Trophoblast cell (in vitro differentiated cells and primary cell): ENCODE results near the gene RPS21.

Experiments
- DNase-seq, 2 donors: peaks; one replicate each; pipeline ENCODE4 v3.0.0-alpha.2; 2016
- H2AFZ ChIP-seq: 2 replicates; pipeline ENCODE4 v1.6.1; 2013; ENCODE audit warnings: low read length, moderate library complexity, mild to moderate bottlenecking; ENCODE audit not compliant: insufficient read depth, poor library complexity
- H2AK5ac ChIP-seq: 2 replicates; pipeline ENCODE4 v1.6.1; 2013; ENCODE audit warnings: mild to moderate bottlenecking, low read length
- H2BK120ac ChIP-seq: 2 replicates; pipeline ENCODE4 v1.6.1; 2013; ENCODE audit warnings: low read length, mild to moderate bottlenecking, moderate library complexity; ENCODE audit not compliant: insufficient read depth, poor library complexity
- H2BK12ac ChIP-seq: 2 replicates; pipeline ENCODE4 v1.6.1; 2013; ENCODE audit warnings: mild to moderate bottlenecking, low read length, moderate library complexity
- H2BK5ac ChIP-seq: 2 replicates; pipeline ENCODE4 v1.6.1; 2013; ENCODE audit warnings: low read length, low read depth, moderate library complexity, mild to moderate bottlenecking; ENCODE audit not compliant: poor library complexity
- H3K14ac ChIP-seq: 2 replicates; pipeline ENCODE4 v1.6.1; 2013; ENCODE audit warnings: mild to moderate bottlenecking, low read length
- H3K18ac ChIP-seq: 2 replicates; pipeline ENCODE4 v1.6.1; 2013; ENCODE audit warnings: mild to moderate bottlenecking, low read length
- H3K23ac ChIP-seq: 2 replicates; pipeline ENCODE4 v1.6.1; 2013; ENCODE audit warnings: low read length
- H3K27ac ChIP-seq: 2 replicates; pipeline ENCODE4 v1.5.1; 2013; ENCODE audit warnings: low read depth, mild to moderate bottlenecking, inconsistent platforms, low read length, moderate library complexity
- H3K27me3 ChIP-seq: 2 replicates; pipeline ENCODE4 v1.6.1; 2013; ENCODE audit warnings: inconsistent platforms, mild to moderate bottlenecking, low read length, moderate library complexity; ENCODE audit not compliant: insufficient read depth
- H3K36me3 ChIP-seq, 2 experiments: 1 replicate in 1 of 2; 2 replicates in 1 of 2; pipeline ENCODE4 v1.6.1; 2013; ENCODE audit warnings: low read length in 2 of 2, mild to moderate bottlenecking in 2 of 2, moderate library complexity in 1 of 2; ENCODE audit not compliant: insufficient read depth in 2 of 2, control insufficient read depth in 1 of 2
- H3K4ac ChIP-seq: 2 replicates; pipeline ENCODE4 v1.6.1; 2013; ENCODE audit warnings: low read depth, mild to moderate bottlenecking, low read length, moderate library complexity
- H3K4me1 ChIP-seq, 2 experiments: 1 replicate in 1 of 2; 2 replicates in 1 of 2; pipeline ENCODE4 v1.6.1; 2013; ENCODE audit warnings: low read length in 2 of 2, mild to moderate bottlenecking in 2 of 2, moderate library complexity in 1 of 2; ENCODE audit not compliant: insufficient read depth in 2 of 2, control insufficient read depth in 1 of 2
- H3K4me2 ChIP-seq: 2 replicates; pipeline ENCODE4 v1.6.1; 2013; ENCODE audit warnings: inconsistent platforms, mild to moderate bottlenecking, low read length, moderate library complexity
- H3K4me3 ChIP-seq: 2 replicates; pipeline ENCODE4 v1.5.1; 2013; ENCODE audit warnings: mild to moderate bottlenecking, low read depth, low read length, inconsistent platforms
- H3K79me1 ChIP-seq: one replicate; pipeline ENCODE4 v1.6.1; 2013; ENCODE audit warnings: low read length
- H3K79me2 ChIP-seq: 2 replicates; pipeline ENCODE4 v1.6.1; 2013; ENCODE audit warnings: low read length, mild to moderate bottlenecking; ENCODE audit not compliant: control insufficient read depth, insufficient read depth, poor library complexity
- H3K9ac ChIP-seq: 2 replicates; pipeline ENCODE4 v1.6.1; 2013; ENCODE audit warnings: mild to moderate bottlenecking, low read length
- H3K9me3 ChIP-seq: 2 replicates; pipeline ENCODE4 v1.6.1; 2013; ENCODE audit warnings: low read depth, mild to moderate bottlenecking, control low read depth, inconsistent platforms, low read length; ENCODE audit not compliant: insufficient read depth
- H4K12ac ChIP-seq: 2 replicates; pipeline ENCODE4 v1.6.1; 2013; ENCODE audit warnings: low read depth, mild to moderate bottlenecking, low read length, moderate library complexity
- H4K8ac ChIP-seq: 2 replicates; pipeline ENCODE4 v1.6.1; 2013; ENCODE audit warnings: low read depth, mild to moderate bottlenecking, low read length, moderate library complexity
- H4K91ac ChIP-seq: one replicate; pipeline ENCODE4 v1.6.1; 2013; ENCODE audit warnings: low read depth, mild to moderate bottlenecking, low read length, moderate library complexity
- WGBS: extraction: QIAGEN DNeasy Blood & Tissue Kit; methylation state at CpG from one replicate; pipeline ENCODE4 v1.1.7; 2013; ENCODE audit warnings: missing lambda C conversion rate; ENCODE audit not compliant: insufficient read length, insufficient coverage; ENCODE audit errors: extremely low coverage; 5-methylcytosine and 5-hydroxymethylcytosine counted together

Gene RPS21

GRCh38 chr20:62413025-62413570, 26.2 kb downstream of the RPS21 start:
- Histone ChIP-seq H2AFZ (no peak overlapping the region), H2AK5ac (no peak overlapping the region), H4K8ac (no peak overlapping the region), H3K36me3 (peaks cover 1 to 10% of the 10 kb centered on the region in 2 experiments), H3K79me2 (no peaks in the 10 kb centered on the region), H4K12ac (no peak overlapping the region), H3K4ac (no peak overlapping the region), H3K27me3 (no peaks in the 10 kb centered on the region), H3K18ac (no peak overlapping the region), H3K4me1 (no peaks in the 10 kb centered on the region), H3K79me1 (no peaks in the 10 kb centered on the region), H3K23ac (no peak overlapping the region), H3K4me2 (no peak overlapping the region), H3K14ac (no peak overlapping the region), H4K91ac (no peak overlapping the region), H2BK120ac (no peak overlapping the region), H2BK5ac (no peak overlapping the region), H3K9ac (no peak overlapping the region), H3K9me3 (peaks cover 6% of the 10 kb centered on the region), H2BK12ac (no peak overlapping the region), H3K4me3 (no peak overlapping the region), H3K27ac (no peak overlapping the region)
- no peak for DNase-seq
- WGBS: no CpG with 5 or more reads among the region's 11 CpGs

- Histone ChIP-seq H3K14ac (no peak overlapping the region), H3K18ac (no peak overlapping the region), H3K36me3 (peaks cover 1 to 10% of the 10 kb centered on the region in 2 experiments), H4K12ac (no peak overlapping the region), H3K4me3 (no peak overlapping the region), H2BK5ac (no peak overlapping the region), H2BK120ac (no peak overlapping the region), H4K91ac (no peak overlapping the region), H3K4me1 (no peaks in the 10 kb centered on the region), H3K4ac (no peak overlapping the region), H2BK12ac (no peak overlapping the region), H3K79me1 (no peaks in the 10 kb centered on the region), H3K27ac (no peak overlapping the region), H4K8ac (no peak overlapping the region), H2AFZ (no peak overlapping the region), H2AK5ac (no peak overlapping the region), H3K23ac (no peak overlapping the region), H3K9ac (no peak overlapping the region), H3K9me3 (peaks cover 6% of the 10 kb centered on the region), H3K27me3 (no peaks in the 10 kb centered on the region), H3K79me2 (no peaks in the 10 kb centered on the region), H3K4me2 (no peak overlapping the region)
- no CpG with 5 or more reads among the region's 22 CpGs for WGBS
- DNase-seq: no peak
These were observed 27.1 kb downstream of the RPS21 start for GRCh38 chr20:62413896-62414481.

GRCh38 chr20:62415354-62416111, 28.6 kb downstream of the RPS21 start:
- no peak overlapping the region for H4K12ac ChIP-seq
- no peak overlapping the region for H3K9ac ChIP-seq
- H4K91ac ChIP-seq: no peak overlapping the region
- peaks cover 1 to 16% of the 10 kb centered on the region in 2 experiments for H3K36me3 ChIP-seq
- no peak overlapping the region for H3K18ac ChIP-seq
- no peak overlapping the region for H2AK5ac ChIP-seq
- no peak for DNase-seq
- no peak overlapping the region for H3K4me3 ChIP-seq
- no peak overlapping the region for H2BK5ac ChIP-seq
- H2BK12ac ChIP-seq: no peak overlapping the region
- no peak overlapping the region for H4K8ac ChIP-seq
- H3K23ac ChIP-seq: no peak overlapping the region
- H3K14ac ChIP-seq: no peak overlapping the region
- H2AFZ ChIP-seq: no peak overlapping the region
- H3K4me2 ChIP-seq: no peak overlapping the region
- no peaks in the 10 kb centered on the region for H3K79me1 ChIP-seq
- H3K27me3 ChIP-seq: no peaks in the 10 kb centered on the region
- no peaks in the 10 kb centered on the region for H3K79me2 ChIP-seq
- H3K4me1 ChIP-seq: peaks cover 3% of the 10 kb centered on the region in 2 experiments
- H3K9me3 ChIP-seq: peaks cover 4% of the 10 kb centered on the region
- no peak overlapping the region for H3K27ac ChIP-seq
- no peak overlapping the region for H3K4ac ChIP-seq
- H2BK120ac ChIP-seq: no peak overlapping the region
- WGBS: no CpG with 5 or more reads among the region's 24 CpGs

GRCh38 chr20:62416651-62417637, 30.0 kb downstream of the RPS21 start:
- no CpG with 5 or more reads among the region's 43 CpGs for WGBS

More at GRCh38 chr20:62416651-62417637, 30.0 kb downstream of the RPS21 start:
- no peak overlapping the region for H2AFZ ChIP-seq
- no peak overlapping the region for H3K9ac ChIP-seq
- no peak overlapping the region for H3K4ac ChIP-seq
- H4K8ac ChIP-seq: no peak overlapping the region
- H3K14ac ChIP-seq: no peak overlapping the region
- H3K18ac ChIP-seq: no peak overlapping the region
- no peak overlapping the region for H3K4me2 ChIP-seq
- H4K12ac ChIP-seq: no peak overlapping the region
- no peak overlapping the region for H3K23ac ChIP-seq
- no peaks in the 10 kb centered on the region for H3K79me2 ChIP-seq
- H3K79me1 ChIP-seq: no peaks in the 10 kb centered on the region
- H3K4me1 ChIP-seq: peaks cover 10 to 14% of the 10 kb centered on the region in 2 experiments
- H2BK12ac ChIP-seq: no peak overlapping the region
- peaks cover 6 to 16% of the 10 kb centered on the region in 2 experiments for H3K36me3 ChIP-seq
- H2BK120ac ChIP-seq: no peak overlapping the region
- H2BK5ac ChIP-seq: no peak overlapping the region
- DNase-seq: no peak
- no peak overlapping the region for H4K91ac ChIP-seq
- no peak overlapping the region for H2AK5ac ChIP-seq
- H3K27me3 ChIP-seq: no peaks in the 10 kb centered on the region
- H3K27ac ChIP-seq: no peak overlapping the region
- no peak overlapping the region for H3K4me3 ChIP-seq
- H3K9me3 ChIP-seq: peaks cover 11% of the 10 kb centered on the region
